ENCODE data around the gene MCM9.

The MCM9 gene

GRCh38 chr6:118775381-118775780 lies 159.6 kb downstream of the MCM9 start:
- TF ChIP-seq, protein P1, sequence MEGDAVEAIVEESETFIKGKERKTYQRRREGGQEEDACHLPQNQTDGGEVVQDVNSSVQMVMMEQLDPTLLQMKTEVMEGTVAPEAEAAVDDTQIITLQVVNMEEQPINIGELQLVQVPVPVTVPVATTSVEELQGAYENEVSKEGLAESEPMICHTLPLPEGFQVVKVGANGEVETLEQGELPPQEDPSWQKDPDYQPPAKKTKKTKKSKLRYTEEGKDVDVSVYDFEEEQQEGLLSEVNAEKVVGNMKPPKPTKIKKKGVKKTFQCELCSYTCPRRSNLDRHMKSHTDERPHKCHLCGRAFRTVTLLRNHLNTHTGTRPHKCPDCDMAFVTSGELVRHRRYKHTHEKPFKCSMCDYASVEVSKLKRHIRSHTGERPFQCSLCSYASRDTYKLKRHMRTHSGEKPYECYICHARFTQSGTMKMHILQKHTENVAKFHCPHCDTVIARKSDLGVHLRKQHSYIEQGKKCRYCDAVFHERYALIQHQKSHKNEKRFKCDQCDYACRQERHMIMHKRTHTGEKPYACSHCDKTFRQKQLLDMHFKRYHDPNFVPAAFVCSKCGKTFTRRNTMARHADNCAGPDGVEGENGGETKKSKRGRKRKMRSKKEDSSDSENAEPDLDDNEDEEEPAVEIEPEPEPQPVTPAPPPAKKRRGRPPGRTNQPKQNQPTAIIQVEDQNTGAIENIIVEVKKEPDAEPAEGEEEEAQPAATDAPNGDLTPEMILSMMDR (IDR thresholded peaks at IDR 0.05) = no peak
- Histone ChIP-seq H3K4me3 (no peak overlapping the region), H3K27ac (no peak overlapping the region)
- no peak for DNase-seq (ENCODE audit: low spot score)

DNA sequence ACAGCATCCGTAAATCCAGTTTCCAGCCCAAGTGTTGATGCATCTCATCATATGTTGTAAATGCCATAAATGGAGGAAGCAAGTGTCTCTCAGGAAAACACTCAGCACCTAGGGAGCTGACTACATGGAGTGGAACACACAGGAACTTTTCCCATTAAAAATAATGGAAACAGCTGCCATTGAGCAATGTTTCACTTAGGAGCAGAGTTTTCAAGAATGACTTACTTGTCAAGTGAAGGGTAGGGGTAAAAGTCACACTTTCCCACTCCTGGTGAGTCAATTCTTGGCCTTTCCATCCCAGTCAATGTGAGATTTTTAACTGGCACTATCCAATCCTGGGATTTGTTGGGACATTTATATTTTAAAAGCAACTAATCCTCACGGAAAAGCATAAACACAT lies 160.4 kb downstream of the MCM9 start:
- TF ChIP-seq, protein P1 (IDR thresholded peaks at IDR 0.05) = no peak
- Histone ChIP-seq H3K27ac (no peak overlapping the region), H3K4me3 (no peak overlapping the region)
- DNase-seq (ENCODE audit: low spot score) = no peak

GRCh38 chr6:118772886-118773285 lies 162.1 kb downstream of the MCM9 start:
- H3K27ac ChIP-seq = no peak overlapping the region
- H3K4me3 ChIP-seq = no peak overlapping the region
- TF ChIP-seq, protein P1 (IDR thresholded peaks at IDR 0.05) = no peak
- DNase-seq (ENCODE audit: low spot score) = no peak

GRCh38 chr6:118771253-118771652 lies 163.7 kb downstream of the MCM9 start:
- TF ChIP-seq, protein P1 (IDR thresholded peaks at IDR 0.05) = no peak
- DNase-seq (ENCODE audit: low spot score) = no peak
- H3K4me3 ChIP-seq = no peak overlapping the region
- no peak overlapping the region for H3K27ac ChIP-seq

GRCh38 chr6:118770835-118771234 lies 164.1 kb downstream of the MCM9 start:
- TF ChIP-seq, protein P1 (IDR thresholded peaks at IDR 0.05) = no peak
- DNase-seq (ENCODE audit: low spot score) = no peak
- Histone ChIP-seq H3K27ac (no peak overlapping the region), H3K4me3 (no peak overlapping the region)

- H3K27ac ChIP-seq = no peak overlapping the region
- no peak for DNase-seq (ENCODE audit: low spot score)
- H3K4me3 ChIP-seq = no peak overlapping the region
- TF ChIP-seq, protein P1 (IDR thresholded peaks at IDR 0.05) = no peak
Observed at GRCh38 chr6:118770112-118770788, 164.7 kb downstream of the MCM9 start.

DNA sequence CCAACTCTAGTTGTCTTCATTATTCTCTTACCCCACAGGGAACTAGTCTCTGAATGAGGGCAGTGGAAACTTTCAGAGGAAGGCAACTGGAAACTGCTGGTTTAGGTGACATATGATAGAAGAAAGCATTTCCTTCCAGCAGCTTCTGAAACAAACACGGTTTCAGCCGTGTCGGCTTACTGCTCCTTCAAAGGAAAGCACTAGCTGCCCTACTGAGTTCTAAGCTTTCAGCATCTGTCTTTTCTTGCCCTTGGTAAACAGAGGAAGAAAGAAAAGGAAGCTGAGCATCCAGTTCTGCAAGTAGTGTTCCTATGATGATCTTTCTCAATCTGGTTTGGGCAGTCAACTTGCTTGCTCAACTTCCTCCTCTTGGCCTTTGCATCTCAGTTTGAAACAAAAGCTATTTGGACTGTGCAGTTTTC lies 166.0 kb downstream of the MCM9 start:
- H3K27ac ChIP-seq = peak overlapping the region in 1 of 2 donors; percentile 48
- TF ChIP-seq, protein P1 (IDR thresholded peaks at IDR 0.05) = no peak
- no peak for DNase-seq (ENCODE audit: low spot score)
- no peak overlapping the region for H3K4me3 ChIP-seq
